HG03280 (cell line): ENCODE data around the gene SLC2A9.
A peak's percentile ranks its signal among the peaks of the same experiment; 100 is the strongest.

Experiments
- ATAC-seq: cut with Tn5 transposase; IDR thresholded peaks from one replicate; pipeline ENCODE4 v1.9.1; 2021; ENCODE audit warnings: mild to moderate bottlenecking, moderate library complexity; ENCODE audit not compliant: unreplicated experiment

Gene SLC2A9

DNA sequence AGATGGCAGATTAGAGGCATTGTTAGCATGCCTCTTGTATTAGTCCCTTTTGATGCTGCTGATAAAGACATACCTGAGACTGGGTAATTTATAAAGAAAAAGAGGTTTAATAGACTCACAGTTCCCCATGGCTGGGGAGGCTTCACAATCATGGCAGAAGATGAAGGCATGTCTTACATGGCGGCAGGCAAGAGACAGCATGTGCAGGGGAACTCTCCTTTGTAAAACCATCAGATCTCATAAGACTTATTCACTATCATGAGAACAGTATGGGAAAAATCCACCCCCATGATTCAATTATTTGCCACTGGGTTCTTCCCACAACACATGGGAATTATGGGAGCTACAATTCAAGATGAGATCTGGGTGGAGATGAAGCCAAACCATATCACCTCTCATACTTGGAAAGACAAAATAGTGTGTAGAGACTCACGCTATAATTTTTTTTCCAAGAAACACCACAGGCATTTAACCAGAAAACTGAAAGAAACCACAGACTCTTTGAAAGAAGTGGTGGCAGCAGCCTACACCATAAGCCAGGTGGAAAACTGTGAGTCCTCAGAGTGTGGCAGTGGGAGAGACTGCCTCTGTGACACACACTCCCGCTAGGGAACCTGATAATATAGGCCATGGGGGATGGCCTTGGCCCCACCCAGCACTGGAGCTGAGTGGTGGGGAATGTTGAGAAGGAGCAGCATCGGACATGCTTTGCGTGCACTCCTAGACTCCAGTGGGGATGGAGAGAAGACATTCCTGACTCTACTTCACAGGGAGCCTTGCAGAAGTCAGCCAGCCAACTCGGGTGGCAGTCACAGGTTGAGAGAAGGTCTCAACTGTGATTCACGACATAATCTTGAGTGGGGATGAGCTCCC, 51.5 kb downstream of the SLC2A9 start:
- peak; percentile 14 for ATAC-seq

DNA sequence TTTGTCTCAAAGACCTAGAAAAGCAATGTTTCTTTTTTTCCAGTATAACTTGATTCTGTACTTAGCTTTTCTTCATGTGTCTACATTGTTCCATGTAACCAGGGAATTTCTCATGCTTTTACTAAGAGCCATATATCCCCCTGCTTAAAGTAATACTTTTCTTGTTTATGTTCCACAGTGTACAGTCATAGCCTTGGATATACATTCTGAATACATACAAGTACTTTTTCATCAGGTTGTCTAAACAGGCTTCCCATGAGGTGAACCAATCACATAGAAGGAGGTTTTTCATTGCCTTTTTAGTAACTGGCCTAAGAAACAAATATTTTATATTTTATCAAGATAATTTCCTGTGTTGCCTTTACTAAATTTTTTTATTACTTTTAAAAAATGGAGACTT, 52.8 kb downstream of the SLC2A9 start:
- no peak for ATAC-seq

DNA sequence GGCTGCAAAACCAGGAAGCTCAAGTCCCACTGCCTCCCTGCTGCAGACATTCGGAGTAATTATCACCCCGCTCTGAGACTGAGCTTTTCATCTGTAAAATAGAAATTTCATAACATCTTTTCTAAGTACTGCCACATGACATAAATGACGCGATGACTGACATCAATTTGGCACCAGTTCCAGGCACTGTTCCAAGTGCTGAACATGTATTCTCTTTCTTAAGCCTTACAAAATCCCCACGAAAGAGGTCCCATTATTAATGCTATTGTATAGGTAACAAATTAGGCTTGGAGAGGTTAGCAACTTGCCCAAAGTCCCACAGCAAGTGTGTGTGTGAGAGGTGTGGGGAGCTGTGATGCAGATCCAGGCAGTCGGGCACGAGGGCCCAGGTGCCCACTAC, 56.4 kb downstream of the SLC2A9 start:
- ATAC-seq, result no peak

DNA sequence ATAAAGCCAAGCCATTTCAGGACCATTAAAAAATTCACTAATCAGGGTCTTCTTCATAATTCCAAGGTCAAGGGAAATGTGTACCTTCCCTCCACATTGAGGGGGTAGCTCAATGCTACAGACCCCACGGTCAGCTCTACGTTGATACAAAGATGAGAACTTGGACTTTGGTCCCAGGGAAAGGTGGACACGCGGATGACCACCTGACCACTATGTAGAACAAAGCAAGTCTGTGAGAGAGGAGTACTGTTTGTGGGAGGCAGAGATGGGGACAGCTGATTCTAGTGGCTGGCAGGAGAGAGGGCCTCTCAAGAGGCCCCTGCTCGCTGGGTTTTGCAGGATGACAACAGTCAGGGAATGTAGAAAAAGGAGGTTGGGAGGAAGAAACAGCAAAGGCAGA, 58.0 kb downstream of the SLC2A9 start:
- no peak for ATAC-seq

DNA sequence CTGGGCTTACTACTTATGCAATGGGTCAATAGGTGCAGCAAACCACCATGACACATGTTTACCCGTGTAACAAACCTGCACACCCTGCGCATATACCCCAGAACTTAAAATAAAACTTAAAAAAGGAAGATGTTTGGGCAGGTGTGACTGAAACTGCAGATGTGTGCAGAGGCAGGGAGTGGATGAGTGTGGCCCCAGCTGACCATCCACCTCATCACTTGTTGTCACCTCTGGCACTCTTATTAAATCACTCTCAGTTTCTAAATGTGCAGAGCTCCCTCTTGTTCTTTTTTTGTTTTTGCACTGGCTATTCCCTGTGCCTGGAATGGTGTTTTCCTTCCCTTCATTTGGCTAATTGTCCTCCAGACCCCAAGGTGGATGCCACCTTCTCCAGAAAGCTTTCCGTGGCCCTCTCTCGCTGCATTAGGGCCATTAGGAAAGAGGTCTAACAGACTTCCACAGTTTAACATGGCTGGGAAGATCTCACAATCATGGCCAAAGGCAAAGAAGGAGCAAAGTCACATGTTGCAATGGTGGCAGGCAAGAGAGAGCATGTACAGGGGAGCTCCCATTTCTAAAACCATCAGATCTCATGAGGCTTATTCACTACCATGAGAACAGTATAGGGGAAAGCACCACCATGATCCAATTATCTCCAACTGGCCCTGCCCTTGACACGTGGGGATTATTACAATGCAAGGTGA, 58.5 kb downstream of the SLC2A9 start:
- no peak for ATAC-seq

DNA sequence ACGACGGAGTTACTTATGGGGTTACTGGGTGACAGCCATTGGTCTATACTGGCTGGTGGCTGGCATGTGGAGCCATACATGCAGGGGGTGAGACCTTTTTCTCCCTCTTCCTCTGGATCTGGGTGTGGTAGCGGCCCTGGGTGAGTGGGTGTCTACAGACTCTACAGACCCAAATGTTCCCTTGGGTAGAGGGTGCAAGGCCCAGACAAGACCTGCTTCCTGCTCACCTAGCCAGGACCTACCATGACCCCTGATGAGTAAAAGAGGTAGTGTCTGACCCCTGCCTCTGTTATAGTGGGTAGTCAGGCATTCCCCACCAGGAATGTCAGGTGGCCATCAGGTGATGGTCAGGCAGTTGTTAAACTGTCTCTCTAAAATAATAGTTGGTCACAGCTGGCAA, 66.8 kb downstream of the SLC2A9 start:
- ATAC-seq, result no peak

DNA sequence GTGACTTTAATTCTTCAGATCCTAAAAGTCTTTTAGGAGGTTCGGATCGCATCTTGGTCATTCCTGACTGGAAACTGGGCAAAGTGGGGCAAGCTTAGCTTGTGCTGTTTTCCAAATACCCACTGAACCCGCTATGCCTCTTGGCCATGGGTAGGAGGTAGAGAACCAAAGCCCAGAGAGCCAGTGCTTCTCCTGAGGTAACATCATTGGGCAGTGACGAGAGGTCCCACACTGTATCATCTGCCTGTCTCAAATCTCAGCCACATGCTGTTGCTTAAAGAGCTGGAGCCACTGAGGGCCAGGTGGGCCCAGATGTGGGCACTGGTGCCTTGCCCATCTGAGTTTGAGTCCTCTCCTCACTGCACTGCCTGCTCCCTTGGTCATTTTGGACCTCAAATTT, 68.2 kb downstream of the SLC2A9 start:
- ATAC-seq, result no peak

DNA sequence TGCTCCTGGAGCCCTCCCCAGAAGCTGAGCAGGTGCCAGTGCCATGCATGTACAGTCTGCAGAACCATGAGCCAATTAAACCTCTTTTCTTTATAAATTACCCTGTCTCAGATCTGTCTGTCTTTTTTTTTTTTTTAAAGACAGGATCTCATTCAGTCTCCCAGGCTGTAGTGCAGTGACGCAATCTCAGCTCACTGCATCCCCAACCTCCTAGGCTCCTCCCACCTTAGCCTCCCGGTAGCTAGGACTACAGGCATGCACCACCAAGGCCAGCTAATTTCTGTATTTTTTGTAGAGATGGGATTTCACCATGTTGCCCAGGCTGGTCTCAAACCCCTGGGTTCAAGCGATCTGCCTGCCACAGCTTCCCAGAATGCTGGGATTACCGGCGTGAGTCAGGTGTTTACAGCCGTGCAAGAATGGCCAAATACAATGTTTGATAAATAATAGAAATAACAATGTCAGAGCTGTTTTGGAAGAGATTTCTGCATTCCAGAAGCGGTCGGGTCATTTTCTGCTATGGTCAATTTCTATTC, 68.8 kb downstream of the SLC2A9 start:
- ATAC-seq, result peak; percentile 72

DNA sequence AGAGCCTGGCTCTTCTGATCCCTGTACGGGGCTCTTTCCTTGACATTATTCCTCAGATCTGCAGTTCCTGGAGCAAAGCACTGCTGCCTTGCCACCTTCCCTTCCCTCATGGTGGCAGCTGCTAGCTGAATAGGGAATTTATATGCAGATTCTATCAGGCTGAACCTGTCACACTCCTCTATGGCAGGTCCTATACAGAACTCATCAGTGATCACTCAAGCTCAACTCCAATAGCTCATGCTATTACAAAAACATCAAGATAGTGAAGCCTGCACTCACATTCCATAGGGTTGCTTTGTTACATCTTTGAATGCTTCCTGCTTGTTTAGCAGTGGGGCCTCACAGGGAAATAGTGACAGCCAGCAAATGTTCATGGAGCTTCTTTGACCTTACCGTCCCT, 71.7 kb downstream of the SLC2A9 start:
- no peak for ATAC-seq

DNA sequence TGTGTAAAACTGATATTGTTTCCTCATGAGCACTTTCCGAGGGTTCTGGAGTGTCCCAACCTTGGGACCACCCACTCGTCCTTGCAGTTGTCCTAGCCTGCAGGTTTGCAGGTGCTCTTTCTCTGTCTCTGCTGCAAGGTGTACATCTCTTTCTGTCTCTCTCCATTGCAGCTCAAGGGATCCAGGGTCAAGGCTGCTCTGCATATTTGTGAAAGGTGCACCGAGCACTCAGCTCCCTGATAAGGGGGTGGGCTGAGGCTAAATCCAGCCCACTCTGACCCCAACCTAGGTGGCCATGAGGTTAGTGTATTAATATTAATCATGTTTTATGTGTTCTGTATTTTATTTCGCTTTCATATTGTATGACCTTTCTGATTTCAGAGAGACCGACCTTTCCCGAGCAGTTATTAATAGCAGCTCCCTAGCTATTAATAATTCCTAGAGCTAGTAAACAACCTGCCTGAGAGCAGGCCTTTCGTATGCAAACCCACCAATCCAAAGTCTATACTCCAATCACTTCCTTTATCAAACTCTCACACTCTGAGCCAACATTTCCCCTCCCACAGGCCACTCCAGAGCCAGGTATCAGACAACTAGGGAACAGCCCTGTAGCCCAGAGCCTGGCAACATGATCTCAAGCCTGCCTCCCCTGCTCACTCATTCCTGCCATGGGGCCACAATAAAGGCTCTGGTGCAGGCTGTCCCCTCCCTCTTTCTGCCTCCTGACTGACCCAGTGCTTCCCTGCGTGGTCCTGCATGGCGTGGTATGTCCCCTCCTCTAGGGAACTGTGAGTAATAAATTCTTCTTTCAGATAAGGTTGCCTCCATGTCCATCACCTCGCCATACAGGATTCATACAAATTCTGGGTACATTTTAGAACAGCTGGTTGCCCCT, 73.9 kb downstream of the SLC2A9 start:
- no peak for ATAC-seq

DNA sequence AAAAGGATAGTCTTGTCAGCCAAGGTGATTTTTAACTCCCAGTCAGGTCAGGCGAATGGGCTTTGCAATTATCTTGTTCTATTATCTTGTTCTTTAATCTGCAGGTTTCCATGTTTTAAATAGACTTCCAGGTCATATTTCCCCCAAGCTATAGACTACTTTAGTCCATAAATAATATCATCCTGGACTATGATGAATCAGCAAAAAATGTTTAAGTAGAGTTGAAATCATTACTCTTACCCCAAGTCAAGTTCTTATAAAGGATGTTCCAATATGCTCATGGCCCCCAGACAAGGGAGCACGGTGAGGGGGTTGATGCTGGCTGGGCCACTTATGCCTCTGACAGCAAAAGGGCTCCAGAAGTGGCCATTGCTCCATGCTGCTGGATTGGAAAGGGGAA, 75.1 kb downstream of the SLC2A9 start:
- no peak for ATAC-seq

DNA sequence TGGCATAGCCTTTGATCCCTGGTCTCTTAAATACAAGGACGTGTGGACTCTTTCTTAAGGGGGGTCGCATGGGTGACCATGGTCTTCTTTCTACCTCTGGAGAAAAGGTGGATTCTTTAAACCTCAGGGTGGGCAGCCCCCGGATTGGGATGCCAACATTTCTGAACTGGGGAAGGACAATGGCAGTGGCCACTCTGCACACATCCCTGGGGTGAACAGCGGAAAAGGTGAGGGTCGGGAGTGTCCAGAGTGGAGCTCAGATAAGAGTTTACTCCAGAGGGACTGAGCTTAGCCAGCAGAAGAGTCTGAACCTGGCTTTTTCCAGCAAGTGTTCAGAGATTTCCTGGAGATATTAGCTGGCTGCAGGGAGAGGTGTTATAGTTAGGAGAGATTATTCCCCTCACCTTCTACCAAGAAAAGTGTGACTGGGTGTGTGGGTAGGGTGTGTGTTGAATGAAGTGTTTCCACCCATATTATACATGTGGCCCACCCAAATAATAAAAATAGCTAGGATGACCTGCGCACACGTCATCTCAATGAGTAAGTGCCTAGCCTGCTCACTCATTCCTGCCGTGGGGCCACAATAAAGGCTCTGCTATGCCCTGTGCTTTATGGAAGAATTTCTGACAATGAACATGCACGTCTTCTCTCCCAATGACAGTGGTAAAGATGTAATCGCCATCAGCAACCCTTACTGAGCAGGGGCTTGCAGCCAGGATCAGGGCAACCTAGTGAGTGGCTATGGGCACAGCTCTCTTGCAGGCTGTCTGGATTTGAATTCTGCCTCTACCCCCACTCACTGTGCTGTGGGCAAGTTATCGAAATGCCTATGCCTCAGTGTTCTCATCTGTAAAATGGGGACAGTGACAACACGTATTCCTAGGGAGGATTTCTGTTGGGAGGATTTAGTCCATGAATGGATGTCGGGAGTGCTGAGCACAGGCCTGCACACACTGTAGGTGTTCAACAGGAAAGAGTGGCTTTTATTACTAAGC, 76.6 kb downstream of the SLC2A9 start:
- no peak for ATAC-seq

DNA sequence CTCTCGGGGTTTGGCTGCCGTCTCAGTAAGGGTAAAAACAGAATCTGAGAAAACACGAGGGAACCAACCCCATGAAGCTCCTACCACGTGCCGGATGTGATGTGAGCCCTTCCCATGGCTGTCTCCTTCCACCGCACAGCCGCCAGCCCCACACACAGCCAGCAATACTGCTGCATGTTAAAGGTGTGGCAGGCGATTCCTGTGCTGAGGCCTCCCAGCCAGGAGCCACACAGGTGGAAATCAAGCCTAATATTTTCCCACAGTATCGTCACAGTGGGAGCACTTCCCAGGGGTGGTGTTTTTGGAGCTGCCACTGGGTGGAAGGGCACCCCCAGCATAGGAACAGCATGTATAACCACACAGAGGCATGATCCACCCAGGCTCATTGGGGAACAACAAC, 77.5 kb downstream of the SLC2A9 start:
- ATAC-seq, result no peak

DNA sequence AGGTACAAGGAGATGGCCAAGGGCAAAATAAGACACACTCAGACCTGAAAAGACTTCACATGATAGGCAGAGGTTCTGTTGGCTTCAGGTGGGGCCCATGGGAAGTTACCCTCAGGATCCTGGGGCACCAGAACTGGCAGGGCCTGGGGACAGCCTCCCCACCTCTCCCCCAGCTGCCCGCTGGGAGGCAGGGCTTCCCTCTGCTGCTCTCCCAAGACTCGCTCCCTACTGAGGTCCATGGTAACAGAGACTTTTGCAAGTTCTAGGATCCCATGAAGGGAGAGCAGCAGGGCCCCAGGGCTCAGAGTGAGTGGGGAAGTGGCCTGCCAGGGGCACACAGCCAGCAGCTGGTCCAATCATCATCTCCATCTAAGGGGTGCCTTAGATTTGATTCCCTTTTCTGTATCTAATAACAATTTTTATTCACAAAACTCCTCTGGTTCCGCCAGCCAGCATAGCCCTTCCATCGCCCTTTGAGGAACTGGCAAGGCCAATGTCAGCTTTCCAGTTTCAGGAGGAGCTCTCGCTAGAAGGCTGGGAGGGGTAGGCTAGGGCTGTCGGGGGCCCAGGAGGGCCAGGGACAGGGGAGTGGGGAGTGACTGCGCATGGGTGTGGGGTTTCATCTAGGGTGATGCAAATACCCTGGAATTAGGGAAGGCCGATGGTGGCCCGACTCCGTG, 78.2 kb downstream of the SLC2A9 start:
- no peak for ATAC-seq

DNA sequence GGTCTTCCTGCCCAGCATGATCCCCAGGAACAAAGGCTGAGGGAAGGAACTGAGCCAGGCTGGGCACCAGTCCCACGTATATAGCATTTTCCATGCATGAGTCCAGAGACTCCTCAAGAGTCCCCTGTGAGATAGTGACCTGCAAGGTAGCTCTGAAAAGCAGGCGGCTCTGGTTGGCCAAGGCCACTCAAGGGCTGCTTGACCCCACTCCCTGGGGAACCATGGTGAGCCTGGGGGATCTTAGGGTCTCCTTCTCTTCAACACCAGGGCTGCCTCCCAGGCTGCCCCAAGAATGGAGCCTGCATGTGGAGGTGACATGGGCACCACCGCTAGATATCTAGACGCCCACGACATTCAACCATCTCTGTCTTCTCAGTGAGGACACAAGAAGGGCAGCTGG, 79.2 kb downstream of the SLC2A9 start:
- no peak for ATAC-seq

DNA sequence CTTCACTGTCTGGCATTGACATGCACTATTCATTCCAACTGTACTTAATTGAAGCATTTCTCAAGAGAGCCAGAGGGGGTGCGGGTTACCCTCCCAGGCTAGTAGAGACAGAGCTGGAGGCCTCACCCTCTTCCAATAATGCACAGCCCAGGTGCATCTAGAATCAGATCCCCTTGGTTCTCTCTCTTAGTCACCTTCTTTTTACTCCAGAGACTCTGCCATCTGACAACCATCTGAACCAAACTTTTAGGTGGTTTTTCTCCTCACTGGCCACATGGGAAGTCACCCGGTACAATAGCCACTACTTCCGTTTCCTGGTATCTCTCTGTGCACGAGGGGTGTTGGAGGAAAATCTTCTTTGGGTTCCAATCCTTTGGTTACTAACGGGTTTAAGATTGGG, 81.3 kb downstream of the SLC2A9 start:
- ATAC-seq, result no peak

DNA sequence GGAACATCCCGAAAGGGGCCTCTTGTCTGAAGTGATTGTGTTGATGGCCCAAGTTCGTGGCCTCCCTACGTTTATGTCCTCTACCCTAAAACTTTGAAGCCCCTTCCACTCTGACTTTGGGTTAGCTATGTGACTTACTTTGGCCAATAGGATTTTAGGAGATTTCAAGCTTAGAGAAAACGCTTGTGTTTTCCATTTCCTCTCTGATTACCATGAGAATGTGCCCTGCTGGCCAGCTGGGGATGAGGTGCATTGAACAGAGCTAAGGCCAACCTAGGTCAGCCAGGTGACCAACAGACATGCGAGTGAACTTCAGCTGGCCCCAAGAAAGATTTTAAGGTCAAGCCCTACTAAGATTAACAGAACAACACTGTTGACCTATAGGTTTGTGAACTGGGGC, 82.4 kb downstream of the SLC2A9 start:
- no peak for ATAC-seq

DNA sequence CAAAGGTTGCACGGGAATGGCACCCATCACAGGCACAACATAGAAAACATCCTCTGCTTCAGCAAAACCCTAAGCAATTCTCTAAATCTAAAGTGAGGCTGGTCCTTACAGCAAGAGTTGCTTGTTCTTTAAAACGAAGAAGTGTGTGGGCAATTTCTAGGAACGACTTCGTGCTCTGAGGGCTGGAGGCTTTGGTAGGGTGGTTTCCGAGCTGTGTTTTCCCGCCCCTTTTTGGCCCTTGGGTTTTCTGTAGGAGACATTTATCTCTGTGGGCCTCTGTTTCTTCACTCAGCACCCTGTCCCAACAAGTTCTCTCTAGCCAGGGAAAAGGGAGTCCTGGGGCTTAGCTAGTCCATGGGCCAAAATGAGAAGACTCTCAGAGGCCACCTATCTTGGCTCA, 84.2 kb downstream of the SLC2A9 start:
- no peak for ATAC-seq

DNA sequence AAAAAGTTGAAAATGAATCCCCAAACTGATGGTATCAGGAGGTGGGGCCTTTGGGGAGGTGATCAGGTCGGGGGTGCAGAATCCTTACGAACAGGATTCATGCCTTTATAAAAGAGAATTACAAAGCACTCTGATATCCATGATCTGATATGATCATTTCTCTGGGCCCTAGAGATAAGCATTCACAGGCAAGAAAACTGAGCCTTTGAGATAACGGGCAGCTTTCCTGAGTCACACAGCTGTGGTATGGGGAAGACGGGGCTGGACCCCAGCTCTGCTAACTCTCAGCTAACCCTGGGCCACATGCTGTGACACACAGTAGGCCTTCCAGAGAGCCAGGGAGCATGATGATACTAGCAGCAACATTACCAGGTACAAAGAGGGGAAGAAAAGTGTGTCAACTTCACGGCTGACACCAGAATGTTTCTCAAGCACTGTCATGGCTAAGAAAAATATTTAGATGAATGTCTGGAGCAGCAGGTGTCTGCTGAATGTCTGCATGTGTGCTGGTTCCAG, 85.1 kb downstream of the SLC2A9 start:
- no peak for ATAC-seq
